Vagina (tissue), 2 donors: ENCODE measurements around the gene DAB1.

Experiments used
- CTCF ChIP-seq, 3 experiments: fragments of 450-650 bp in 2 of 3; fragments of 200-600 bp in 1 of 3; sonication (generic) in 1 of 3; IDR thresholded peaks; one replicate each; pipeline ENCODE4 v1.5.1; 2017 to 2019; ENCODE audit warnings: antibody characterized with exemption in 3 of 3, mild to moderate bottlenecking in 2 of 3, moderate library complexity in 2 of 3
- POLR2A ChIP-seq, 2 donors: fragments of 450-650 bp; IDR thresholded peaks; one replicate each; pipeline ENCODE4 v1.6.1; 2017; ENCODE audit warnings: antibody characterized with exemption in 2 of 2, mild to moderate bottlenecking in 2 of 2, moderate library complexity in 2 of 2
- POLR2AphosphoS5 ChIP-seq, 2 donors: sonication (generic); formaldehyde crosslinking; IDR thresholded peaks; one replicate each; pipeline ENCODE4 v1.9.0; 2017; ENCODE audit warnings: antibody characterized with exemption in 2 of 2, mild to moderate bottlenecking in 2 of 2, low read depth in 1 of 2; ENCODE audit not compliant: insufficient read depth in 1 of 2

- TF ChIP-seq CTCF (IDR thresholded peaks at IDR 0.05) (no peak), POLR2A (IDR thresholded peaks at IDR 0.05) (no peak), POLR2AphosphoS5 (IDR thresholded peaks at IDR 0.05; ENCODE audit: insufficient read depth in 1 of 2, low read depth in 1 of 2) (no peak)
Observed at GRCh38 chr1:57218487-57219079, 205.3 kb downstream of the DAB1 start.
